Inferior parietal cortex (tissue), 1 donor: Measurements from ENCODE around the gene SRP9.
"Not testable (repeated sequence)": the region's sequence is repeated elsewhere in the genome, so short reads cannot be mapped to it uniquely, and the experiment has no call there.

ENCODE experiments used
- DNase-seq: peaks from one replicate; pipeline ENCODE4 v3.0.0-alpha.2; 2016; ENCODE audit errors: extremely low spot score

Gene SRP9

DNA sequence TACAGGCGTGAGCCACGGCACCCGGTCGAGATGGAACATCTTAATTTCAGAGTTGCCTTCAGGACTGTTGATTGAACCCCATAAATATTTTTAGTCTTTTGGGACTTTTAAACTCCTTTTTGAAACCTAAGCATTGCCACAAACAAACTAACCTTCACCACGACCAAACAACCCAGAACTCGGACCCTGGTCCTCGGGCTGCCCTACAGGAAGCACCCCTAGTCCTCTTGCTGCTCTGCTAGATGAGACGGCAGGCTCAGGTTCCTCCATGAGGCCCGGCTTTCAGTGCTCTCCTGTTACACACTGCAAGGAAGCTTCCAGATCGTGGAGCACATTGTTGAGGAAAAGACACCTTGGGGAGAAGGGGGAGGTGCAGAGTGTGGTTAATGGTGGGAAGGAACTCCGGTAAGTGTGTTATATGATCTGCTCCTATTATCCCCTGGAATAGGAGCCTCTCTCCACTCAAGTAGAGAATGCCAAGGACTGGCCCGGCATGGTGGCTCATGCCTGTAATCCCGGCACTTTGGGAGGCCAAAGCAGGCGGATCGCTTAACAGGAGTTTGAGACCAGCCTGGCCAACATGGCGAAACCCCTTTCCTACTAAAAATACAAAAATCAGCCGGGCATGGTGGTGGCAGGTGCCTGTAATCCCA lies 38.0 kb downstream of the SRP9 start:
- DNase-seq, result no peak

DNA sequence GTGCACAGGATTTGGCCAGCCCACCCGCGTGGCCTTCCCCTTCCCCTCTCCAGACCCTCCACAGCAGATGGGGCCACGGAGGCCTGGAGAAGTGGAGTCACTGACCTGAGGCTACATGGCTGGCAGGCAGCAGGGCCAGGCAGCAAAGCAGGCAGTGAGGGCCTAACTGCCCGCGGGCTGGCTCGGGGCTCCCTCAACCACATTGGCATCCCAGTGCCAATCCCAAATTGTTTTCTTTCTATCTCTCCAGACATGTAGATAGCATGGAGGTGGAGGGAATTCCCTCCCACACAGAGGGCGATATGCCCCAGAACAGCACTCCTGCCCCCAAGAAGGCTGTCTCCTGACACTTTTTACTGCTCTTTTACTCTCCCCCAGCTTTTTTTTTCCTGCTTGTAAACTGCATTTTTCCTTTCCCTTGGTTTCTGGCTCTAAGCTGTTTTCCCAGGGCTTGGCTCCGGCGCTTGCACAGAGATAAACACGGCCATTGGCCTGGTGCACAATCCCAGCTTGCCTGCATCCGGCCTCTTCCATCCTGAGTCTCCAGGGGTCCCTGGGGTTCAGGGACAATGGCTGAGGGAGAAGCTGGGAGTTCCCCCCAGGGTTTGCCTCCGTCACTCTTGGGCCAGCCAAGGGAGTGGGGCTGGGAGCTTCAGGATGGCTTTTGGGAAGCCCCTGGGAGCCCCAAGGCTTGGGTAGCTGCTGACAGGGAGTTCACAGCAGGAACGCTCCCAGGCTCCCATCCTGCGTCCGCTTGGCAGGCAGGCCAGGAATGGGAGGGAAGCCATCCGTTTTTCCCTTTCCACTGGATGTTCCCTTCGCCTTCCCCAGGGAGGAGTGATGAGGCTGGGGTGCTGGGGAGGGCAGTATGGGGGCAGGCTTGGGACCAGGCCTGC lies 39.3 kb downstream of the SRP9 start:
- DNase-seq, result no peak

DNA sequence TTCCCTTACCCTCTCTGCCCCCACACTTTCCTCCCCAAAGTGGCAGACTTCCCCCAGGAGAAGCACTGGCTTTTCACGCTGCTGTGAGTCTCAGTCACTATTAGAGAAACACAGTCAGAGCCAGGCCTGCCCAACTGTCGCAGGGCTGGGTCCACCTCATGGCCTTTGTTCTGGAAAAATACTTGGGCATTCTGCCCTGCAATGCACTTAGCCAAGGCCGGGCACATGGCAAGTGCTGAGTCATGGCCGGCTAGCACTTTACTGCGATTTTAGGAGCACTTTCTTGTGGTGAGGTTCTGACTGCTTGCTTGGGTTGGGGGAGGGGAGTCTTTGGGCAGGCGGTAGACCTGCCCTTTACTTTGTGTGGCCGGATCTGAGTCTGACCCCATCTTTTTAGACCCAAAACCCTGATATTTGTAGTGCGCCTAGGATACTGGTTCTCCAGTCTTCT lies 40.0 kb downstream of the SRP9 start:
- DNase-seq, result peak; percentile 78

DNA sequence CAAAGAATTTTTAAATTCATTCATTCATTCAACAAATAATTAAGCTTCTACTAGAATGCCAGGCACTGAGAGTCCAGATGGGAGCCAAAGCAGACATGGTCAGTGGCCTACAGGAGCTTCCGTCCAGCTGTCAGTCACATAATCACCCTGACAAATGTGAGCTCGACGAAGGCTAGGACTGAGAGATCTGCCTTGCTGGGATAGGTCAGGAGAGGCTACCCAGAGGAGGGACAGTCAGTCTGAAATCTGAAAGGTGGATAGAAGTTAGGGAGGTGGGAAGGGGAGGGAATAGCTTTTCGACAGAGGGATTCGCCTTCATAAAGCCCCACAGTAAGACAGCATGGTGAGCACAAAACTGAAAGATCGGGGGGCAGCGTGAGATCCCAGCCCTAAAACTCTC lies 40.6 kb downstream of the SRP9 start:
- DNase-seq, result no peak

DNA sequence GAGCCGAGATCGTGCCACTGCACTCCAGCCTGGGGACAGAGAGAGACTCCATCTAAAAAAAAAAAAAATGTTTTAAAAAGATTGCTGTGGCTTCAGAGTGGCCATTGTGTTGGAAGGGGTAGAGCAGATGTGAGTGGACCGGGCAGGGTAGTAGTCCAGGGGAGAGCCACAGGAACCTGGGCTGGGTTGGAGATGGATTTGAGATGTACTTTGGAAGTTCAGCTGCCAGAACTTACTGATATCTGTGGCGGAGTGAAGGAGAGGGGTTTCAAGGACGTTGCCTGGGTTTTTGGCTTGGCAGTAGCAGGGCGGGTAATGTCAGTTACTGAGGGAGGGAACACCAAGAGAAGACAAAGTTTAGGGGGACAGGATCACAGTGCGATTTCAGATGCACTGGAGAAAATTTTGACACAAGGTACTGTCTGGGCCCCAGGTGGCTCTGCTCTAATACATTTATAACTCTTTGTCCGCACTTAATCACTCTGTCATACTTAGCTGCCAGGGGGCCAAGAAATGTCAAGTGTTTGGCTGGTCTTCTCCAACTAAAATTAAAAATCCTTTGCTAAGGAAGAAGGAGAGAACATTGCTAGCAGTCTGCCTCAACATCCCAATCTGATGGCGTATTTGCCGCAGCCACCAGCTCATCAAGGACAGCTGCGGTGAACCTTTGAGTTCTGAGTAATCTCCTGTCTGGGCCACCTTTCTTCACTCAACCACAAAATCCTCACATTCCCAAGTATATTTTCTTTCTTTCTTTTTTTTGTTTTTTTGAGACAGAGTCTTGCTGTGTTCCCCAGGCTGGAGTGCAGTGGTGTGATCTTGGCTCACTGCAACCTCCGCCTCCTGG lies 41.9 kb downstream of the SRP9 start:
- no peak for DNase-seq

DNA sequence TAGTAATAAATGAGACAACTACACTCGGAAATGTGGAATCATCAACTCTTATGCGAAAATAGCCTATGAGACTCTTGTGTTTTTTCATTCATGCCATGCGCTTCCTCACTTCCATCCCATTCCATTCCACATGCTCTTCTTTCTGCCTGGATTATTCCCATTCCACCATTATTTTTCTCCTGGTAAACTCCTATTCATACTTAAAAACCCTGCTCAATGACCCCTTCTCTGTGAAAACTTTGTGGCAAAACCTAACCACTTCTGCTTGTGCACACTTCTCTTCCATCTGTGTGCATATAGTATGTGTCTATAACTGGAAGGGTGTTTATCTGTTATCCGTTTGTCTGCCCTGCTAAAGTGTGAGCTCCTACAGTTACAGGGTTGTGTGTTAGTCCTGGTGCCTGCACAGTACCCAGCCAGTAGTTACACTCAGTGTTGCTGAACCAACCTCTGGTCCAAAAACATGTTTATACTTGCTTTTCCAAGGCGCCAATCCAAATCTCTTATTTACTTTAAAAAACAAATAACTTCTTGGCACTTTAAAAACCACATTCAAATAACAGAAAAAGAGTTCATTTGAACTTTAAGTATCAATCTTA lies 43.0 kb downstream of the SRP9 start:
- no peak for DNase-seq

- no peak for DNase-seq
These were observed 45.2 kb downstream of the SRP9 start for GRCh38 chr1:225822655-225823403.

- DNase-seq, result no peak
These were observed 46.2 kb downstream of the SRP9 start for GRCh38 chr1:225823811-225824261.

DNA sequence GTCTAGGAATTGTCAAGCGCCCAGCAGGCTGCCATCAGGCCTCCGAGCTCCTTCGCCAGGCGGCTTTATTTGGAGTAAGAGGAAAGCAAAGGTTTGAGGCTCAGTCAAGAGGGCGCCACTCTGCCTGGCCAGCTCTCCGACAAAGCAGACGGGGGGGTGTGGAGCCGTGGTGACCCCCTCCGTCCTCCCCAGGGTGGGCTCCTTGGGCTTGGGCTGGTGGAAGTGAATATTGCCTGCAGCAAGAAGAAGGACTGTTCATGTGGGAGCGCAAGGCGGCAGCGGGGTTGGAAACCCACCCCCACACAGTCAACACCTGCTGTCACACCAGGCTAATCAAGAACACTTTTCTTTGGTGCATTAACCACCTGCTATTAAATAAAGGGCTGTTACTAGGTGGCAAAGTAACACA lies 46.9 kb downstream of the SRP9 start:
- no peak for DNase-seq

- no peak for DNase-seq
These were observed 47.5 kb downstream of the SRP9 start for GRCh38 chr1:225825078-225825477.

DNA sequence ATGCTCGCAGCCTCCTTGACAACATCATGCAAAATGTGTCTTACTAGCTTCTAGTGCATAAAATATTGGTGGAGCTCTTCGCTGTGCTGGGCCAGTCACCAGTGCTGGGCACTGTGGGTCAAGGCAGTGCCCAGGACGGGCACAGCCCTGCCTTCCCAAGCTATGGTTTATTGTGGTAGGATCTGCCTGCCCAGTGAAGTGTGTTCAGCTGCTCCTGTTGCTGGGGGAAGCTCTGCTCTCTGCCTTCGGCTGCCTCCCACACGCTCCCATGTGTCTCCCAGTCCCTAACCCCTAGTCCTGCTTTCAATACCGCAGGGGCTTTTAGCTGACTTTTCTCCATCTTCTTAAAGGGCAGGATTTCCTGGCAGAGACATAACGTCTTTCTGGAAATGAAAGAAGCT lies 48.0 kb downstream of the SRP9 start:
- no peak for DNase-seq

GRCh38 chr1:225827076-225827475 lies 49.5 kb downstream of the SRP9 start:
- DNase-seq, result no peak

DNA sequence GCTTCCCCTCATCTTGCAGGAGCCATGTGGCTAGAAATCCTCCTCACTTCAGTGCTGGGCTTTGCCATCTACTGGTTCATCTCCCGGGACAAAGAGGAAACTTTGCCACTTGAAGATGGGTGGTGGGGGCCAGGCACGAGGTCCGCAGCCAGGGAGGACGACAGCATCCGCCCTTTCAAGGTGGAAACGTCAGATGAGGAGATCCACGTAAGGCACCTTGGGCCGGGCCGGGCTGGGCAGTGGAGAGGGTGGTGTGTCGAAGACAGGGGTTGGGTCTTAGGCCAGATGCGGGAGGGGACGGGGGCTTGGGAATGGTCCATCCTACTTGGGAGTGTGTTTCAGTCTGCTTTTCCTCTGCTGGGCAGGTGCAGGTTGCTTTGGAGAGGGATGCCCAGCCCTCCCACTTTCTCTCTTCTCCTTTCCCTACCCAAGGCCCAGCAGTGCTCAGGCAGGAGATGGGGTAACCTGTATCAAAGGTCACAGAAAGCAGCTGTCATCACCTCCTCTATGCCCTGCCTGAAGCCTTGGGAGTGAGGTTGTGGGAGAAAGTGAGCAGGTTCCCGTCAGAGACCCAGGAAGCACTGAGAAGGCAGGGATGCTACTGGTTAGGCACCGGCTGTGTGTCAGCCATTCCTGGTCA lies 51.2 kb downstream of the SRP9 start:
- no peak for DNase-seq

GRCh38 chr1:225830841-225831240 lies 53.2 kb downstream of the SRP9 start:
- no peak for DNase-seq

GRCh38 chr1:225834417-225835329 lies 57.0 kb downstream of the SRP9 start:
- DNase-seq, result no peak

DNA sequence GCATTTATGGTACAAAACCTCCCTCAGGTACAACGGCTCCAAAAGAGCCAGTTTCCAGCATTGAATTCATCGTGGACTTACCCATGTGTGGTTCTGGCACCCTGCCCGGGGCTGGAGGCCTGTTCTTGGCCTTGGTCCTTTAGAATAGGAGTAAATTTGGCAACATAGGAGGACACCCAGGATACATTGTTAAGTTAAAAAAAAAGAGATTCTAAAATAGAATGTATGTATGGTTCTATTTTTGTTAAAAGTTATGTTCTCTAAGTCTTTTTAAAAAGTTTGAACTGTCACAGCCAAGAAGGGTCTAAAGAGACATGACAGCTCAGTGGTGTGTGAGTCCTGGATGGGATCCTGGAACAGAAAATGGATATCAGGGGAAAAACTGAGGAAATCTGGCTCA lies 58.2 kb downstream of the SRP9 start:
- DNase-seq, result no peak

- not testable (repeated sequence) for DNase-seq
These were observed 58.7 kb downstream of the SRP9 start for GRCh38 chr1:225836296-225836695.

GRCh38 chr1:225838793-225839192 lies 61.2 kb downstream of the SRP9 start:
- DNase-seq, result no peak
